Amygdala (tissue), 56 donors: ENCODE data around the gene CD300C.
"Not testable (repeated sequence)": the region's sequence is repeated elsewhere in the genome, so short reads cannot be mapped to it uniquely, and the experiment has no call there.

Experiments used
- DNase-seq, 56 donors: peaks; one replicate each; lab custom pipeline; 2025; lab: John Stamatoyannopoulos, UW

The CD300C gene

GRCh38 chr17:74516561-74517328, 29.2 kb downstream of the CD300C start:
- no peak for DNase-seq

GRCh38 chr17:74515941-74516340, 30.0 kb downstream of the CD300C start:
- DNase-seq = no peak

GRCh38 chr17:74514632-74515334, 31.1 kb downstream of the CD300C start:
- DNase-seq = peak in 2 of 56 donors; percentile 31 to 91

- DNase-seq = peak in 5 of 56 donors; percentile 23 to 91 (median 56)
Measured at GRCh38 chr17:74513987-74514631, 31.8 kb downstream of the CD300C start.

GRCh38 chr17:74512624-74513091, 33.3 kb downstream of the CD300C start:
- DNase-seq = no peak

GRCh38 chr17:74512036-74512435, 33.9 kb downstream of the CD300C start:
- DNase-seq = no peak

GRCh38 chr17:74508156-74508555, 37.8 kb downstream of the CD300C start:
- DNase-seq = no peak

GRCh38 chr17:74503949-74504348, 42.0 kb downstream of the CD300C start:
- DNase-seq = not testable (repeated sequence)

- DNase-seq = no peak
Measured at GRCh38 chr17:74502861-74503260, 43.1 kb downstream of the CD300C start.

GRCh38 chr17:74499992-74500391, 45.9 kb downstream of the CD300C start:
- DNase-seq = no peak

- DNase-seq = no peak
Measured at GRCh38 chr17:74497471-74497870, 48.4 kb downstream of the CD300C start.

- peak in 47 of 56 donors; percentile 1 to 86 (median 40) for DNase-seq
Measured at GRCh38 chr17:74493331-74493833, 52.5 kb downstream of the CD300C start.

GRCh38 chr17:74491626-74492025, 54.3 kb downstream of the CD300C start:
- no peak for DNase-seq
